HL-60 (cell line): ENCODE data around the gene LRRC7.

Source experiments
- DNase-seq, 2 experiments: peaks; one replicate each; pipeline ENCODE4 v3.0.0-alpha.2; 2010 to 2020; ENCODE audit warnings: low read depth in 1 of 2, low spot score in 1 of 2
- H3K27ac ChIP-seq: fragments of 250-450 bp; sonication (Bioruptor Pico); replicated peaks from 2 replicates; pipeline ENCODE4 v1.5.1; 2020; ENCODE audit warnings: mild to moderate bottlenecking, moderate library complexity
- H3K27me3 ChIP-seq: fragments of 250-450 bp; sonication (Bioruptor Pico); 2 replicates; pipeline ENCODE4 v1.5.1; 2021; ENCODE audit warnings: mild to moderate bottlenecking, moderate library complexity; ENCODE audit not compliant: insufficient read depth, poor library complexity, severe bottlenecking
- H3K4me3 ChIP-seq: replicated peaks from 2 replicates; pipeline ENCODE4 v1.5.1; 2011; ENCODE audit warnings: mild to moderate bottlenecking, control low read depth, low read length; ENCODE audit not compliant: insufficient read depth
- GABPA ChIP-seq: IDR thresholded peaks from 2 replicates; pipeline ENCODE4 v1.6.1; 2012; ENCODE audit warnings: low read depth
- POLR2AphosphoS5 ChIP-seq: IDR thresholded peaks from 2 replicates; pipeline ENCODE4 v1.6.1; 2012; ENCODE audit warnings: low read depth
- SPI1 ChIP-seq: IDR thresholded peaks from 2 replicates; pipeline ENCODE4 v1.6.1; 2012; ENCODE audit warnings: low read depth, mild to moderate bottlenecking, borderline replicate concordance
- TF ChIP-seq, protein P1 (sequence below): IDR thresholded peaks from 2 replicates; pipeline ENCODE4 v1.6.1; 2012; ENCODE audit warnings: low read depth; ENCODE audit not compliant: insufficient replicate concordance
- TF ChIP-seq, protein P2 (sequence below): IDR thresholded peaks from one replicate; pipeline ENCODE4 v1.5.1; 2011; ENCODE audit warnings: low read length, control low read depth, inconsistent platforms; ENCODE audit not compliant: insufficient read depth

LRRC7 gene

DNA sequence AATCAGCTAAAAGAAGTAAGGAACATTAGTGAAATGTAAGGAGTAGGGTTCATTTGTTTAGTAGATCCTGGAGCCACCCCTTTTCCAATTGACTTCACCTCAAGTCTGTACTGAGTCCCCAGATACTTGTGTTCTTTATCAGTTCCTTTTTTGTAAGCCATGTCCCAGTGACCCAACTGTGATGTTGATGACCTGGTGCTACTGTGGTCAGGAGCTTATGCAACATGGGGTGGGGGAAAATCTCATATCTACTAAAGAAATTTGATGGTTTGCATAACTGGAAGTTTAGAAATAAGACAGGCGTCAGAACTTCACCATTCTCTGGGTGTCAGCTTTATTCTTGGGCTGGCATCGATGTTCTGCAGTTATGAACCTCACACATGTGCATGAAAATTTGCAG lies 120.5 kb downstream of the LRRC7 start:
- Histone ChIP-seq H3K27ac (no peak overlapping the region), H3K27me3 (no peaks in the 10 kb centered on the region), H3K4me3 (no peak overlapping the region)
- TF ChIP-seq, protein P1, sequence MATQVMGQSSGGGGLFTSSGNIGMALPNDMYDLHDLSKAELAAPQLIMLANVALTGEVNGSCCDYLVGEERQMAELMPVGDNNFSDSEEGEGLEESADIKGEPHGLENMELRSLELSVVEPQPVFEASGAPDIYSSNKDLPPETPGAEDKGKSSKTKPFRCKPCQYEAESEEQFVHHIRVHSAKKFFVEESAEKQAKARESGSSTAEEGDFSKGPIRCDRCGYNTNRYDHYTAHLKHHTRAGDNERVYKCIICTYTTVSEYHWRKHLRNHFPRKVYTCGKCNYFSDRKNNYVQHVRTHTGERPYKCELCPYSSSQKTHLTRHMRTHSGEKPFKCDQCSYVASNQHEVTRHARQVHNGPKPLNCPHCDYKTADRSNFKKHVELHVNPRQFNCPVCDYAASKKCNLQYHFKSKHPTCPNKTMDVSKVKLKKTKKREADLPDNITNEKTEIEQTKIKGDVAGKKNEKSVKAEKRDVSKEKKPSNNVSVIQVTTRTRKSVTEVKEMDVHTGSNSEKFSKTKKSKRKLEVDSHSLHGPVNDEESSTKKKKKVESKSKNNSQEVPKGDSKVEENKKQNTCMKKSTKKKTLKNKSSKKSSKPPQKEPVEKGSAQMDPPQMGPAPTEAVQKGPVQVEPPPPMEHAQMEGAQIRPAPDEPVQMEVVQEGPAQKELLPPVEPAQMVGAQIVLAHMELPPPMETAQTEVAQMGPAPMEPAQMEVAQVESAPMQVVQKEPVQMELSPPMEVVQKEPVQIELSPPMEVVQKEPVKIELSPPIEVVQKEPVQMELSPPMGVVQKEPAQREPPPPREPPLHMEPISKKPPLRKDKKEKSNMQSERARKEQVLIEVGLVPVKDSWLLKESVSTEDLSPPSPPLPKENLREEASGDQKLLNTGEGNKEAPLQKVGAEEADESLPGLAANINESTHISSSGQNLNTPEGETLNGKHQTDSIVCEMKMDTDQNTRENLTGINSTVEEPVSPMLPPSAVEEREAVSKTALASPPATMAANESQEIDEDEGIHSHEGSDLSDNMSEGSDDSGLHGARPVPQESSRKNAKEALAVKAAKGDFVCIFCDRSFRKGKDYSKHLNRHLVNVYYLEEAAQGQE: no peak
- DNase-seq: no peak

DNA sequence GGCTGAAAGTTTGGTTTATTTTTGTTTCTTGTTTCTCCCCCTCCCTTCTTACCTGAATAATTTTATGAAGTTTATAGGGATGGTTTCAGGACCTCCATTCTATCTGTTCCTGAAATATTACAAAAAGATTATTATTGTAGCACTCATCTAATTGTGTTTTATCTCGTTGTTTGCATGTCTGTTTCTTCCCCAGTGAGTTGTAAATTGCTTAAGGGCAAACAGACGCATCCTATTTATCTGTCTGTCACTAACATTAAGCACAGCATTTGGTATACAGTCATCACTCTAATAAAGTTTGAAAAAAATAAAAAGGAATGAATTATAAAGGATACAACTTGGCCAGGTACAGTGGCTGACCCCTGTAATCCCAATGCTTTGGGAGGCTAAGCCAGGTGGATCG lies 123.5 kb downstream of the LRRC7 start:
- no peak for DNase-seq
- H3K27ac ChIP-seq: no peak overlapping the region
- no peak overlapping the region for H3K4me3 ChIP-seq
- TF ChIP-seq POLR2AphosphoS5 (no peak), SPI1 (no peak), GABPA (no peak)
- TF ChIP-seq, protein P2, sequence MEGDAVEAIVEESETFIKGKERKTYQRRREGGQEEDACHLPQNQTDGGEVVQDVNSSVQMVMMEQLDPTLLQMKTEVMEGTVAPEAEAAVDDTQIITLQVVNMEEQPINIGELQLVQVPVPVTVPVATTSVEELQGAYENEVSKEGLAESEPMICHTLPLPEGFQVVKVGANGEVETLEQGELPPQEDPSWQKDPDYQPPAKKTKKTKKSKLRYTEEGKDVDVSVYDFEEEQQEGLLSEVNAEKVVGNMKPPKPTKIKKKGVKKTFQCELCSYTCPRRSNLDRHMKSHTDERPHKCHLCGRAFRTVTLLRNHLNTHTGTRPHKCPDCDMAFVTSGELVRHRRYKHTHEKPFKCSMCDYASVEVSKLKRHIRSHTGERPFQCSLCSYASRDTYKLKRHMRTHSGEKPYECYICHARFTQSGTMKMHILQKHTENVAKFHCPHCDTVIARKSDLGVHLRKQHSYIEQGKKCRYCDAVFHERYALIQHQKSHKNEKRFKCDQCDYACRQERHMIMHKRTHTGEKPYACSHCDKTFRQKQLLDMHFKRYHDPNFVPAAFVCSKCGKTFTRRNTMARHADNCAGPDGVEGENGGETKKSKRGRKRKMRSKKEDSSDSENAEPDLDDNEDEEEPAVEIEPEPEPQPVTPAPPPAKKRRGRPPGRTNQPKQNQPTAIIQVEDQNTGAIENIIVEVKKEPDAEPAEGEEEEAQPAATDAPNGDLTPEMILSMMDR: no peak
- TF ChIP-seq, protein P1: no peak
- no peaks in the 10 kb centered on the region for H3K27me3 ChIP-seq

DNA sequence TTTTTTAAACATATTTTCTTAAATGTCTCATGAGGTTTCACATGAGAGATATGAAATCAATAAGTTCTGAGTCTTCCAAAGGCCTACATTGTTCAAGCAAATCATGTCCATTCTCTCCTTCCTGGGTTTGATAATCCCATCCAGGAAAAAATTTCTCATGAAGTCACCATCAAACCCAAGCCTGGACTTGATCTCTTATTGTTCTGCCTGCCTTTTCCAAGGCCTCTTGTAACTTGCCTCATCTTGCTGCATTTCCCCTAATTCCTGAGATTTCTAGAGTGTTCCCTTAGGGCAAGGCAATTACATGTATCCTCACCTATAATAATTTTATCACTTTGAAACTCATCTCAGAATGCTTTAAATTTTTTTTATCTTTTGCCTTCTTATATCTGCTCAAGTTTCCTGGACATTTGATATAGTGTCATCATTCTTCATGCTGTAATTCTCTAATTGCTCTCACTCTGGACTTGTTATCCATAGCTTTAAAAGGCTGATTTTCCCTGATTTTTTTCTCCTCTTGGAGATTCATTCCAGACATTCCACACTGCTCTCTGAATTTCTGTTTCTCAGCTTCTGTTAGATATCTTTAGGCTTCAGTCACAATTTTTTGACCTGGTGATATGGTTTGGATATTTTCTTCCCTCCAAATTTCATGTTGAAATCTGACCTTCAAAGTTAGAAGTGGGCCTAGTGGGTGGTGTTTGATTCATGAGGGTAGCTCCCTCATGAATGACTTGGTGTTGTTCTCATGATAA lies 126.4 kb downstream of the LRRC7 start:
- Histone ChIP-seq H3K27ac (no peak overlapping the region), H3K4me3 (no peak overlapping the region), H3K27me3 (no peaks in the 10 kb centered on the region)
- no peak for DNase-seq
- TF ChIP-seq POLR2AphosphoS5 (no peak), SPI1 (no peak), GABPA (no peak)
- TF ChIP-seq, protein P2: no peak
- TF ChIP-seq, protein P1: no peak
